GM19395 (cell line): Measurements from ENCODE around the gene FAM20C.
"Not testable (repeated sequence)": the region's sequence is repeated elsewhere in the genome, so short reads cannot be mapped to it uniquely, and the experiment has no call there.

Experiments used
- ATAC-seq: cut with Tn5 transposase; IDR thresholded peaks from one replicate; pipeline ENCODE4 v1.9.1; 2021; ENCODE audit warnings: mild to moderate bottlenecking, moderate library complexity; ENCODE audit not compliant: unreplicated experiment

FAM20C gene

GRCh38 chr7:190196-190595, 2.2 kb upstream of the FAM20C start:
- no peak for ATAC-seq

- no peak for ATAC-seq
These were observed 1.0 kb upstream of the FAM20C start for GRCh38 chr7:191105-191980.

GRCh38 chr7:192701-193480, 520 bp downstream of the FAM20C start:
- ATAC-seq = no peak

- no peak for ATAC-seq
These were observed 1.3 kb downstream of the FAM20C start for GRCh38 chr7:193481-194251.

GRCh38 chr7:194252-195009, 2.1 kb downstream of the FAM20C start:
- ATAC-seq = no peak

- no peak for ATAC-seq
These were observed 2.8 kb downstream of the FAM20C start for GRCh38 chr7:195010-195829.

- no peak for ATAC-seq
These were observed 3.4 kb downstream of the FAM20C start for GRCh38 chr7:195830-196128.

- ATAC-seq = no peak
These were observed 3.9 kb downstream of the FAM20C start for GRCh38 chr7:196283-196682.

- no peak for ATAC-seq
These were observed 4.5 kb downstream of the FAM20C start for GRCh38 chr7:196778-197321.

- ATAC-seq = no peak
These were observed 5.3 kb downstream of the FAM20C start for GRCh38 chr7:197413-198335.

- ATAC-seq = no peak
These were observed 7.3 kb downstream of the FAM20C start for GRCh38 chr7:199483-200249.

GRCh38 chr7:200290-200689, 7.9 kb downstream of the FAM20C start:
- ATAC-seq = no peak

- ATAC-seq = no peak
These were observed 8.3 kb downstream of the FAM20C start for GRCh38 chr7:200704-201103.

GRCh38 chr7:204326-204725, 12.0 kb downstream of the FAM20C start:
- ATAC-seq = no peak

GRCh38 chr7:205115-206010, 13.0 kb downstream of the FAM20C start:
- ATAC-seq = no peak

GRCh38 chr7:206351-206750, 14.0 kb downstream of the FAM20C start:
- not testable (repeated sequence) for ATAC-seq
